Adrenal gland (tissue), 5 donors: Measurements from ENCODE around the gene PYM1.

Source experiments
- POLR2A ChIP-seq, 2 donors: fragments of 450-650 bp; IDR thresholded peaks; one replicate each; pipeline ENCODE4 v1.6.1; 2017; ENCODE audit warnings: antibody characterized with exemption in 2 of 2, mild to moderate bottlenecking in 2 of 2, moderate library complexity in 1 of 2
- TF ChIP-seq, protein P1 (sequence below), 6 experiments: fragments of 450-650 bp in 4 of 6; fragments of 200-600 bp in 2 of 6; sonication (generic) in 1 of 6; IDR thresholded peaks; 1 replicate in 5 of 6; 2 replicates in 1 of 6; pipeline versions ENCODE4 v1.5.1 to v1.8.0; 2016 to 2021; ENCODE audit warnings: antibody characterized with exemption in 6 of 6, mild to moderate bottlenecking in 2 of 6, moderate library complexity in 1 of 6
- donor health status: DM: no; HTN: no; CAD: no.

DNA sequence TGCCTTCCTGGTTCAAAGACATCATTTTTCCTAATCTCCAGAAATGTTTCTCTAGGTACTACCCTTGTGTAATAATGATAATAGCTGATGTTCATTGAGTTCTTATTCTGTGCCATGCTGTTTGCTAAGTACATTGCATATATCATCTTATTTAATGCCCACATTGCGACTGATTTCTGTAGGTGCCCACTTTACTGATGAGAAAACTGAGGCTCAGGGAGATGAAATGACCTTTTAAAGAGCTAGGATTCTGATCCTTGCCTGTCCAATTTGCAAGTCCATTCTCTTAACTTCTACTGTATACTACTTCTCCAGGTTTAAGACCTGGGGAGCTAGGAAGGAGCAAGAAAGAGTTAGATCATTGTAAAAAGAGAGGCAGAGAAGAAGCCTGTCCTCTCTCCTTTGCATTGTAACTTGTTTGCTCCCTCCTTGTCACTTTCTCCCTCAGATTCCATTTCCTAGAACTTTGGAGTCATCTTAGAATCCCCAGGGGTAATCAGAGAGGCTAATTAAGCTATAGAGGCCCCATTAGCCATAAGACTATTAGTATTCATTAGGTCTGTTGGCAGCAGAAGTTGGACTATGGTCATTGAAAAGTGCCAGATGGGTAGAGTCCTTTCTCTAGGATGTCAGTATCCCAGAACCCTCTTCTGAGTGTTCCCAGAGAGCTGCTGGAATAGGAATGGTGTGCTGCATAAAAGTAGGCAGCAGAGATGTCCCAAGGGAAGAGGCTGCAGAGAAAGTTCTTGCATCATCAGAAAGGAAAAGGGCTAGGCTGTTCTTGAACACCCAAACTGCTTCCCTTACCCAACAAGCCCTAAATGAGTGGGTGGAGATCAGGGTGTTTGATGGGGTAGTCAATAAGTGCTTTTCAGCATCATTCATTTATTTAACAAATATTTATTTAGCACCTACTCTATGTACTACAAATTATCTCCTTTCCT lies 6.4 kb upstream of the PYM1 start:
- TF ChIP-seq, protein P1, sequence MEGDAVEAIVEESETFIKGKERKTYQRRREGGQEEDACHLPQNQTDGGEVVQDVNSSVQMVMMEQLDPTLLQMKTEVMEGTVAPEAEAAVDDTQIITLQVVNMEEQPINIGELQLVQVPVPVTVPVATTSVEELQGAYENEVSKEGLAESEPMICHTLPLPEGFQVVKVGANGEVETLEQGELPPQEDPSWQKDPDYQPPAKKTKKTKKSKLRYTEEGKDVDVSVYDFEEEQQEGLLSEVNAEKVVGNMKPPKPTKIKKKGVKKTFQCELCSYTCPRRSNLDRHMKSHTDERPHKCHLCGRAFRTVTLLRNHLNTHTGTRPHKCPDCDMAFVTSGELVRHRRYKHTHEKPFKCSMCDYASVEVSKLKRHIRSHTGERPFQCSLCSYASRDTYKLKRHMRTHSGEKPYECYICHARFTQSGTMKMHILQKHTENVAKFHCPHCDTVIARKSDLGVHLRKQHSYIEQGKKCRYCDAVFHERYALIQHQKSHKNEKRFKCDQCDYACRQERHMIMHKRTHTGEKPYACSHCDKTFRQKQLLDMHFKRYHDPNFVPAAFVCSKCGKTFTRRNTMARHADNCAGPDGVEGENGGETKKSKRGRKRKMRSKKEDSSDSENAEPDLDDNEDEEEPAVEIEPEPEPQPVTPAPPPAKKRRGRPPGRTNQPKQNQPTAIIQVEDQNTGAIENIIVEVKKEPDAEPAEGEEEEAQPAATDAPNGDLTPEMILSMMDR (IDR thresholded peaks at IDR 0.05) = no peak
- no peak for TF ChIP-seq POLR2A (IDR thresholded peaks at IDR 0.05)
